HG02943 (cell line): Measurements from ENCODE around the gene MPP4.

Experiments
- ATAC-seq: cut with Tn5 transposase; IDR thresholded peaks from one replicate; pipeline ENCODE4 v1.9.1; 2021; ENCODE audit warnings: mild to moderate bottlenecking, low read depth, moderate library complexity; ENCODE audit not compliant: unreplicated experiment

MPP4 gene

DNA sequence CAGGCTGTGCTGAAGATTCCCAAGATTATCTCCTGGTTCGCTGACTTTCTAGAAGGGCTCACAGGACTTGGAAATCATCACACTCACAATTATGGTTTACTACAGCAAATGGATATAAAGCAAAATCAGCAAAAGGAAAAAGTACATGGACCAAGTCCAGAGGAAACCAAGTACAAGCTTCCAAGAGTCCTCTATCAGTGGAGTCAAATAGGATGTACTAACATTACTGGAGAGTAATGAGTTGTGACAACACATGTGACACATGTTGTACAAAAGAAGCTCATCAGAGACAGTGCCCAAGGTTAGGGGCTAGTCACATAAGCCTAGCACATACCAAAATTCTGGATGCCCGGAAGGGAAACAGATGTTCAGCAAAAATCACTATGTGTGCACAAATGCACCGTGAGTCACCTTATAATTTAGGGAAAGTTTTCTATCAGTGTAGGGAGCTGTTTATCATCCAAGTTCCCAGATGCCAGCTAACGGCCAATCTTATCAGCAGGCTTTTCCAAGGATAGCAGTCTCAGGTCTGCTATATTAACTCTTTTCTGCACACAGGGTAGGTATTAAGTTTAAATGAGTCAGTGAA is 64.7 kb downstream of the MPP4 start:
- ATAC-seq = no peak

DNA sequence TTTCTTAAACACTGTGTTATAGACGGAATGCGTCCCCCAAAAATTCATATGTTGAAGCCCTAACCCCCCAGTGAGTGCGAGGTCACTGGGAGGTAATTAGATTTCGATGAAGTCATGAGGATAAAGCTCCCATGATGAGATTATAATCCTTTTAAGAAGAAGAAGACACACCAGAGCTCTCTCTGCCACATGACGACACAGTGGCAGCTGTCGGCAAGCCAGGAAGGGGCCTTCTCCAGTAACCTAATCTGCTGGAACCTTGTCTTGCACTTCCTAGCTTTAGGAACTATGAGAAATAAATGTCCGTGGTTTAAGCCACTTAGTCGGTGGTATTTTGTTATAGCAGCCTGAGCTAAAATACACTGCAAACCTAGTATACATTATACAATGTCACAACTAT is 67.4 kb downstream of the MPP4 start:
- ATAC-seq = no peak

DNA sequence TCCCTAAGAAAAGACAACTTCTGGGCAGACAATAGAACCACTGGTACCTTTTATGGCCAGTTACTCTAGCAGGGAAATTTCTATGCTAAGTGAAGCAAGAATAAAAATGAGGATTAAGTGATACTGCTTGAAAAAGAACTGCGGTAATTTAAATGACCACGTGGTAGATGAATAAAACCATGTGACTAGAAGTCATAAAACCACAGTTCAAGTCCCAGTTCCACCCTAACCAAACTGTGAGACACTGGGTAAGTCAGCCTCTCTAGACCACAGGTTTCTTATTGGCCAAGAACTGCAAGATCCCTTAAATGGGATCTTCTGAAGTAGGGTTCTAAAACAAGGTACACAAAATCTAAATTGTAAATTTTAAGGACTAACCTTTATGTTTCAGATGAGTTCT is 67.9 kb downstream of the MPP4 start:
- no peak for ATAC-seq

DNA sequence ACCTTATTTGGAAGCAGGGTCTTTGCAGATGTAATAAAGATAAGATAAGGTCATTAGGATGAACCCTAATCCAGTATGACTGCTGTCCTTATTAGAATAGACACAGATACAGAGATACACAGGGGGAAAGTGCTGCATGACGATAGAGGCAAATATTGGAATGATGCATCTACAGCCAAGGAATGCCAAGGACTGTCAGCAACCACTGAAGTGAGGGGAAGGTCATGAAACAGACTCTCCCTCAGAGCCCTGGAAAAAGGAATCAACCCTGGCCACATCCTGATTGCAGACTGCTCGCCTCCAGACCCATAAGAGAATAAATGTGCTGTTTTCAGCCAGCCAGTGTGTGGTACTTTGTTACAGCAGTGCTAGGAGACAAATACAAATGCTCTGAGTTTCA is 69.9 kb downstream of the MPP4 start:
- no peak for ATAC-seq

DNA sequence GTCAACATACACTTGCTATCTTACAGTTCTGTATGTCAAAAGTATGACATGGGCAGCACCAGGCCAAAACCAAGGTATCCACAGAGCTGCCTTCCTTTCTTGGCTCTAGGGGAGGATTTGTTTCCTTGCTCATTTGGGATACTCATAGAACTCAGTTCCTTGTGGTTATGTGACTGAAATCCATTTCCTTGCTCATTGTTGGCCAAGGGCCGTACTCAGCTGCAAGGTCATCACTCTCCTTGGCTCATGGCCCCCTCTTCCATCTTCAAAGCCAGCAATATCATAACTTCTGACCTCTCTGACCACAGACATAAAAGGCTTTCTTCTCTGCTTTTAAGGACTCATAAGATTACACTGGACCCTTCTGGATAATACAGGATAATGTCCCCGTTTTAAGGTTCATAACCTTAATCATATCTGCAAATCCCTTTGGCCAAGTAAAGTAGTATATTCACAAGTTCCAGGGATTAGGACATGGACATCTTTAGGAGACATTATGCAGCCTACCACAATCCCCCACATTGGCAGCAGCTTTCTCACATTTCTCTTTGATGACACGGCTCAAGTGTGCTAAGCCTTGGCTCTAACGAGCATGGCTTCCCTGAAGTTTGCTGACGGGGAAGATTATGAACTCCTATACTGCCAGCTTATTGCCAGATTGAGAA is 76.0 kb downstream of the MPP4 start:
- no peak for ATAC-seq

- ATAC-seq = no peak
These were observed 77.0 kb downstream of the MPP4 start for GRCh38 chr2:201621293-201621999.

- no peak for ATAC-seq
These were observed 79.4 kb downstream of the MPP4 start for GRCh38 chr2:201618744-201619662.

- ATAC-seq = no peak
These were observed 90.4 kb downstream of the MPP4 start for GRCh38 chr2:201608021-201608420.

DNA sequence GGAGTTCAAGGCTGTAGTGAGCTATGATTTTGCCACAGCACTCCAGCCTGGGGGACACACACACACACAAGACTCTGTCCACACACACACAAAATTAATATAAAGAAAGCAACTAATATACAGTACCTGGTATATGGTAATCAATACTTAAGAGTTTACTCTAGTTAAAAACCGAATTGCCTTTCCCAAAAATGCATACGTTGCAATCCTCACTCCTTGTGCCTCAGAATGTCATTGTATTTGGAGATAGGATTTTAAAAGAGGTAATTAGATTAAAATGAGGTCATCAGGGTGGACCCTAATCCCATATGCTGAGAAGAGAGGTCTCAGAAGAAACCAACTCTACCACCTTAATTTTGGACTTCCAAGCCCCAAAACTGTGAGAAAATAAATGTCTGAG is 90.9 kb downstream of the MPP4 start:
- no peak for ATAC-seq

GRCh38 chr2:201600906-201601305 is 97.5 kb downstream of the MPP4 start:
- no peak for ATAC-seq

GRCh38 chr2:201597397-201597796 is 101.0 kb downstream of the MPP4 start:
- no peak for ATAC-seq
